Right atrium auricular region (tissue), 2 donors: ENCODE results near the gene EVC2. TPM values are rescaled to one million over a fixed set of nuclear protein-coding genes. Genes with fewer than 3 reads are reported as not detected.

Source experiments
- DNase-seq: peaks from one replicate; pipeline ENCODE4 v3.0.0-alpha.2; 2019; ENCODE audit warnings: low spot score
- H3K27ac ChIP-seq, 2 donors: fragments of 200-600 bp; sonication (generic); 1 replicate in 1 of 2; 2 replicates in 1 of 2; pipeline ENCODE4 v1.5.1; 2016 to 2019
- H3K27me3 ChIP-seq, 2 donors: fragments of 200-600 bp; sonication (generic); one replicate each; pipeline versions ENCODE4 v1.5.1 to v1.6.0; 2017 to 2019
- H3K36me3 ChIP-seq: fragments of 200-600 bp; sonication (generic); one replicate; pipeline ENCODE4 v1.5.1; 2016
- H3K4me1 ChIP-seq, 2 donors: fragments of 200-600 bp; sonication (generic); one replicate each; pipeline versions ENCODE4 v1.5.1 to v1.6.0; 2017 to 2019
- H3K4me3 ChIP-seq, 2 donors: fragments of 200-600 bp; sonication (generic); 1 replicate in 1 of 2; 2 replicates in 1 of 2; pipeline ENCODE4 v1.5.1; 2017 to 2019; ENCODE audit warnings: mild to moderate bottlenecking in 1 of 2, moderate library complexity in 1 of 2
- H3K9me3 ChIP-seq, 2 donors: fragments of 200-600 bp; sonication (generic); one replicate each; pipeline ENCODE4 v1.5.1; 2019
- total RNA-seq, 2 donors: library from RNA; depleted of rRNA; stranded (reverse); fragments of >200 nt; gene quantifications; one replicate each; pipeline ENCODE4 v1.1.0, GENCODE V29; 2016
- TF ChIP-seq, protein P1 (sequence below), 2 donors: fragments of 200-600 bp; sonication (generic); IDR thresholded peaks; one replicate each; pipeline ENCODE4 v1.5.1; 2019; ENCODE audit warnings: antibody characterized with exemption in 2 of 2

EVC2 gene
- total RNA-seq, 2 donors from 2014 or later, result 2.6 to 7.0 TPM

DNA sequence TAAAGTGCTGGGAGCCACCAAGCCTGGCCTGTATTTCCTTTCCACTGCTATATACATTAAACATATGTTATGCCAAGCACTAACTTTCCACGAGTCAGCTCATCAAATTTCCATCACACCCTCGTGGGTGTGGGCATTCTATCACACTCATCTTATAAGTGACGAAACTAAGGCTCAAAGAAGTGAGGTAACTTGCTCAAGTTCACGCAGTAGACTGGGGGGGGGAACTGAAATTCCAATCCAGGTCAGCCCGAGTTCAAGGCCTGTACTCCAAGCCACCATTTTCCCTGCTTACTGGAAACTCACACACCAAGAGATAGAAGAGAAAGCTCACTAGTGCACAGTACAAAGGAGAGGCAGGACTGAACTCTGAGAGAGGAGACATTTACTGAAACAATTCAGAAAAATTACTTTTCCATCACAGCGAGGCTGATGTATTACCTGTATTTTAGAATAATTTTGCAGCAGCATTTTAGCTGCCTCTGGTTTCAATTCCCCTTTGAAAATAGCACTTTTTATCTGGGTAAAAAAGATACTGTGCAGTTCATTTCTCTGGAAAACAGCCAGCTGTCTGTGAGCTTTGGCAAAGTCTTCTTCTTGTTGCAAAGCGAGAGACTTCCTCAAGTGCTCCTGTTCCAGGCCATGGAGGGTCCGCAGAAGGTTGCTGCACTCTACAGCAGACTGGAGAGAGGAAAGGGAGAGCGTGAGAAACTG is 76.8 kb downstream of the EVC2 start:
- Histone ChIP-seq H3K4me3 (no peak overlapping the region), H3K9me3 (no peaks in the 10 kb centered on the region), H3K36me3 (peaks cover 23% of the 10 kb centered on the region), H3K4me1 (no peaks in the 10 kb centered on the region), H3K27me3 (no peaks in the 10 kb centered on the region), H3K27ac (no peak overlapping the region)
- DNase-seq, result no peak
- TF ChIP-seq, protein P1, sequence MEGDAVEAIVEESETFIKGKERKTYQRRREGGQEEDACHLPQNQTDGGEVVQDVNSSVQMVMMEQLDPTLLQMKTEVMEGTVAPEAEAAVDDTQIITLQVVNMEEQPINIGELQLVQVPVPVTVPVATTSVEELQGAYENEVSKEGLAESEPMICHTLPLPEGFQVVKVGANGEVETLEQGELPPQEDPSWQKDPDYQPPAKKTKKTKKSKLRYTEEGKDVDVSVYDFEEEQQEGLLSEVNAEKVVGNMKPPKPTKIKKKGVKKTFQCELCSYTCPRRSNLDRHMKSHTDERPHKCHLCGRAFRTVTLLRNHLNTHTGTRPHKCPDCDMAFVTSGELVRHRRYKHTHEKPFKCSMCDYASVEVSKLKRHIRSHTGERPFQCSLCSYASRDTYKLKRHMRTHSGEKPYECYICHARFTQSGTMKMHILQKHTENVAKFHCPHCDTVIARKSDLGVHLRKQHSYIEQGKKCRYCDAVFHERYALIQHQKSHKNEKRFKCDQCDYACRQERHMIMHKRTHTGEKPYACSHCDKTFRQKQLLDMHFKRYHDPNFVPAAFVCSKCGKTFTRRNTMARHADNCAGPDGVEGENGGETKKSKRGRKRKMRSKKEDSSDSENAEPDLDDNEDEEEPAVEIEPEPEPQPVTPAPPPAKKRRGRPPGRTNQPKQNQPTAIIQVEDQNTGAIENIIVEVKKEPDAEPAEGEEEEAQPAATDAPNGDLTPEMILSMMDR (IDR thresholded peaks at IDR 0.05), result no peak

DNA sequence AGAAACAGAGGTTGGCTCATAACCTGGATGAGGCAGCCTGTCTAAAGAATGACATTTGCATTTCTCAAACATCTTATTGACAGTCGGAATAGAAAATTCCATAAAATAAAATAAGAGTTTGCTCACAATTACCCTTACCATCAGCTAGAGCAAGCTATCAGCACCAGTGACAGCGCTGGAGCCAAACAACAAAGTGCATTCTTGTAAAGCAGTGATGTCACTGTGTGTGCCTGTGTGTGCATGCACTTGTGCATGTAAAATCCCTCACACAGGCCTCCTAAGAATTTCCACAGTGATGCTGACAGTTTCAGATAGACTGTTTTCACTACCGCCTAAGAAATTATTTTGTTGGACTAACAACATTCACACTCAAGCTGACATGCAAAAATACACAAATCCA is 77.6 kb downstream of the EVC2 start:
- TF ChIP-seq, protein P1 (IDR thresholded peaks at IDR 0.05), result no peak
- no peak for DNase-seq
- Histone ChIP-seq H3K36me3 (peaks cover 23% of the 10 kb centered on the region), H3K27me3 (no peaks in the 10 kb centered on the region), H3K4me3 (no peak overlapping the region), H3K27ac (no peak overlapping the region), H3K9me3 (no peaks in the 10 kb centered on the region), H3K4me1 (no peaks in the 10 kb centered on the region)

DNA sequence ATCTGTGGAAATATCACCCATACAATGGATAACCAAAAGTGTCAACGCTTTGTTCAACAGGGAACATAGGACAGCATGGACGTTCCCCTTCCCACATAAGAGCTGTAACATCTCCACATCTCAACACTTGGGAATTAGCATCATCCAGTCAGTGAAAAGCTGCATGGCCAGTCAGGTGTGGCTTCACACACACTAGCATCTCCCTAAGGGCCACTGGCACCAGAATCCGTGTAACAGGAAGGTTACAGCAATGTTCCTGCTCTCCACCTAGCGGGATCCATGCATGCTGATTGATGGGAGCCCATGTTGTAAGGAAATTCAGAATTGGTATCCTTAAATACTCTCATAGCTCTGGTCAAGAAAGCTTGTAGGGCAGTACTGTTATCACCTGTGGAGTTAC is 78.8 kb downstream of the EVC2 start:
- TF ChIP-seq, protein P1 (IDR thresholded peaks at IDR 0.05), result no peak
- no peak overlapping the region for H3K4me3 ChIP-seq
- H3K4me1 ChIP-seq, result no peaks in the 10 kb centered on the region
- peaks cover 33% of the 10 kb centered on the region for H3K36me3 ChIP-seq
- no peak overlapping the region for H3K27ac ChIP-seq
- no peaks in the 10 kb centered on the region for H3K9me3 ChIP-seq
- no peaks in the 10 kb centered on the region for H3K27me3 ChIP-seq
- DNase-seq, result no peak

DNA sequence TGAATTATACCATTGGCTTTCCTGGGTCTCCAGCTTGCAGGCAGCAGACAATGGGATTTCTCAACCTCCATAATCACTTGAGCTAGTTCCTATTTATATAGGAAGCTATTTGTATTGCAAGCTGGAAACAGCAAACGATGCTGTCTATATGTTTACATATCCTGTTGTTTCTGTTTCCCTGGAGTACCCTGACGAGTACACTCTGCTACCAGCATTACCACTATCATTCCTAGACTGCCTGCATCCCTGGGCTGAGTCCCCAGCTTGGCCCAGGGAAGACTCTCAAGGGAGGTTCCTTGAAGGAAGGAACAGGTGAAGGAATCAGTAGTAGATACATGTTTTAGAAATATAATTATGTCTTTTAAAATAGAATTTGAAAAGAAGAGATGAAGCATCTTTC is 81.4 kb downstream of the EVC2 start:
- TF ChIP-seq, protein P1 (IDR thresholded peaks at IDR 0.05), result no peak
- no peak for DNase-seq
- Histone ChIP-seq H3K4me1 (no peaks in the 10 kb centered on the region), H3K4me3 (no peak overlapping the region), H3K27ac (no peak overlapping the region), H3K36me3 (peaks cover 43% of the 10 kb centered on the region), H3K27me3 (no peaks in the 10 kb centered on the region), H3K9me3 (no peaks in the 10 kb centered on the region)

DNA sequence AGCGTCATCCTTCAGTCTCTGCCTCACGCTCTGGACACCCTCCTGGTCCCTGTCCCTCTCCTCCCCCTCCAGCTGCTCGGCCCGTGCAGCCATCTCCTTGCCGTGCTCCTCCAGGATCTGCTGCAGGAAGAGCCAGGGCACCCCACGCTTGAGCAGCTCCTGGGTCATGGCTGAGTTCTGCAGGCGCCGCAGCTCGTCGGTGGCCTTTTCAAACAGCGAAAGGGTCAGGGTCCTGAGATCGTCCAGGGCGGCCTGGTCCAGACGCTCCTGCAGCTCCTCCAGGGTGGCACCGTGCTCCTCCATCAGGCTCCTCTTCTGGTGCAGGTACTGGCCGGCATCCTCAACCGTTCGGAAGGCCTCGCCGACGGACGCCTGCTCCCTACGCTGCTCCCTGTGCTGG is 85.8 kb downstream of the EVC2 start:
- Histone ChIP-seq H3K27me3 (no peaks in the 10 kb centered on the region), H3K4me1 (no peaks in the 10 kb centered on the region), H3K36me3 (peaks cover 51% of the 10 kb centered on the region), H3K27ac (no peak overlapping the region), H3K9me3 (no peaks in the 10 kb centered on the region), H3K4me3 (no peak overlapping the region)
- TF ChIP-seq, protein P1 (IDR thresholded peaks at IDR 0.05), result no peak
- no peak for DNase-seq
